ENCODE measurements around the gene BIRC5.
"Not testable (repeated sequence)": the region's sequence is repeated elsewhere in the genome, so short reads cannot be mapped to it uniquely, and the experiment has no call there.

The BIRC5 gene

DNA sequence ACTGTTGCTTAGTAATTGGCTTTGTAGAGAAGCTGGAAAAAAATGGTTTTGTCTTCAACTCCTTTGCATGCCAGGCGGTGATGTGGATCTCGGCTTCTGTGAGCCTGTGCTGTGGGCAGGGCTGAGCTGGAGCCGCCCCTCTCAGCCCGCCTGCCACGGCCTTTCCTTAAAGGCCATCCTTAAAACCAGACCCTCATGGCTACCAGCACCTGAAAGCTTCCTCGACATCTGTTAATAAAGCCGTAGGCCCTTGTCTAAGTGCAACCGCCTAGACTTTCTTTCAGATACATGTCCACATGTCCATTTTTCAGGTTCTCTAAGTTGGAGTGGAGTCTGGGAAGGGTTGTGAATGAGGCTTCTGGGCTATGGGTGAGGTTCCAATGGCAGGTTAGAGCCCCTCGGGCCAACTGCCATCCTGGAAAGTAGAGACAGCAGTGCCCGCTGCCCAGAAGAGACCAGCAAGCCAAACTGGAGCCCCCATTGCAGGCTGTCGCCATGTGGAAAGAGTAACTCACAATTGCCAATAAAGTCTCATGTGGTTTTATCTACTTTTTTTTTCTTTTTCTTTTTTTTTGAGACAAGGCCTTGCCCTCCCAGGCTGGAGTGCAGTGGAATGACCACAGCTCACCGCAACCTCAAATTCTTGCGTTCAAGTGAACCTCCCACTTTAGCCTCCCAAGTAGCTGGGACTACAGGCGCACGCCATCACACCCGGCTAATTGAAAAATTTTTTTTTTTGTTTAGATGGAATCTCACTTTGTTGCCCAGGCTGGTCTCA is 11.2 kb downstream of the BIRC5 start:
- DNase-seq (ENCODE audit: low spot score) = no peak

DNA sequence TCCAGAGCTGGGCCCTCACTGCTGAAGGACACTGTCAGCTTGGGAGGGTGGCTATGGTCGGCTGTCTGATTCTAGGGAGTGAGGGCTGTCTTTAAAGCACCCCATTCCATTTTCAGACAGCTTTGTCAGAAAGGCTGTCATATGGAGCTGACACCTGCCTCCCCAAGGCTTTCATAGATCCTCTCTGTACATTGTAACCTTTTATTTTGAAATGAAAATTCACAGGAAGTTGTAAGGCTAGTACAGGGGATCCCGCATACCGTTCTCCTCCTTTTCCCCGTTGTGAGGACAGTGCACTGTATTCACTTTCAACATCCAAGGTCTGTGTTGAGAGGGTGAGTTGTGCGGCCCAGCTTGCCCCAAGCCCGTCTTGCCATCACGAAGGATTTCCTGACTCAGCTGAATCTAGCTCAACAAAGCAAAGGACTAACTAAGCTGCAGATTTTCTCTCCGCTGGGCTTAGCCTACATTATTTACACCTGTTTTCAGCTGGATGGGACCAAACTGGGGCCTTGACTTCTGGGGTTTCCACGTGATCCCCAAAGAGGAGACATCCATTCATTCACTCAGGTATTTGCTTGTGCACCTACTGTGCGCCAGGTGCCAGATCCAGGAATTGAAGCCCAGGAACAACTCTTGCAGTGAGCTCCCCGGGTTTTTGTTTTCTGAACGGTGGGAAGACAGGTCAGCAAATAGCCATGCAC is 12.2 kb downstream of the BIRC5 start:
- DNase-seq (ENCODE audit: low spot score) = no peak

DNA sequence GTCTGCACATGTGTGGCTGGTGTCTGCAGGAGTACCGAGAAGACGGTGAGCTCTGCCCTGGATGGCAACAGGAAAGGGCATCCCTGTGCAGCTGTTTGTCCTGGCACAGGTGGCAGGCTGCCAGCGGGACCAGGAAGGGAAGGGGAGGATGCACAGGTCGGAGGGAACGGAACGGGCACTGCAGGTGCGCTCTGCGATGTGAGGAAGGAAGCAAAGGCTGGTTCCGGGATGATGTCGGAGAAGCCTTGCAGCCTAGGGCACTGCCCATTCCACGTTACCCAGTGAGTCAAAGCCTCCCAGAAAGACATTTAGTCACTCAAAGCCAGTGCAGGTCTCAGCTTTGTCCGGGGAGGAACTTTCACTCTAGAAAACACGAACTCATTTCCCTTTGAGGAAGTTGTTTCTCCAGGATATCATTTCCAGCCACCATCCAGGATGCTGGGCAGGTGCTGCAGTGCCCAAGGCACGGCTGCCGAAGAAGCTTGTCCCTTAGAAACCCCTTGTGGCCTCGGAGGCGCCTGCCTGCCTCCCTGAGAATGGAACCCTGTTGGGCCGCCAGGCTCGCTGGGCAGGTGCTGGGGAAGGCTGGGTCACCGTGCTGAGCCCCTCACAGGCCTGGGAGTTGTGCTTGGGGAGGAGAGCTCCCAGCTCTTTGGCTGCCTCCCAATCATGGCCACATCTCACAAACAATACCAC is 12.9 kb downstream of the BIRC5 start:
- DNase-seq (ENCODE audit: low spot score) = no peak

DNA sequence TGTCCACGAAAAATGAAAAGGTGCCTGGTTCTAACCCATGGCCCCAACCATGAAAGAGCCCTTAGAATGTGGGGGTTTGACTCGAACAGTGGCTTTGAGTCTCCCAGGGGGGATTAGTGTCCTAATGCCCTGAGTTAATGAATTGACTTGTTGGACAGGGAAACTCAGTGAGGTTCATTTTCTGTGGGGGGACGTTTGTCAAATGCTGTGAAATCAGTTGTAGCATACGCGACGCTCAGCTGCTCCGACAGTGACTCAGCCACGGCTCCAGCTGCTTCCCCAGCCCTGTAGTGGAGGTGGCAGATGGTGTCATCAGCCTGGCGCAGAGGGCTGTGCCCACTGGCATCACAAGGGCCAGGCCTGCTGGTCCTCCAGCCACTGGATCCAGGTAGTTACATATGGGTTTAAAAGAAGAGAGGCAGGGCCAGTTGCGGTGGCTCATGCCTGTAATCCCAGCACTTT is 13.4 kb downstream of the BIRC5 start:
- DNase-seq (ENCODE audit: low spot score) = peak; percentile 91

DNA sequence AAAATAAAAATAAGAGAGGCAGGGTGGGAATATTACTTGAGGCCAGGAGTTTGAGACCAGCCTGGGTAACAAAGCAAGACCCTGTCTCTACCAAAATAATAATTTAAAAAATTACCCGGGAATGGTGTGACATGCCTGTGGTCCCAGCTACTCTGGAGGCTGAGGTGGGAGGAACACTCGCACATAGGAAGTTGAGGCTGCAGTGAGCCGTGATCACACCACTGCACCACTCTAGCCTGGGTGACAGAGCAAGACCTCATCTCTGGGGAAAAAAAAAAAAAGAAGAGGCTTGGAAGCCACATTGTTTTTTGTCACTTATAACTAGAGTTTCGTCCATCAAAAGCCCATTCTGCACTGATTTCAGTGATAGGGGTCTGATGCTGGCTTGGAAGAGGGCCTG is 14.1 kb downstream of the BIRC5 start:
- DNase-seq (ENCODE audit: low spot score) = no peak

DNA sequence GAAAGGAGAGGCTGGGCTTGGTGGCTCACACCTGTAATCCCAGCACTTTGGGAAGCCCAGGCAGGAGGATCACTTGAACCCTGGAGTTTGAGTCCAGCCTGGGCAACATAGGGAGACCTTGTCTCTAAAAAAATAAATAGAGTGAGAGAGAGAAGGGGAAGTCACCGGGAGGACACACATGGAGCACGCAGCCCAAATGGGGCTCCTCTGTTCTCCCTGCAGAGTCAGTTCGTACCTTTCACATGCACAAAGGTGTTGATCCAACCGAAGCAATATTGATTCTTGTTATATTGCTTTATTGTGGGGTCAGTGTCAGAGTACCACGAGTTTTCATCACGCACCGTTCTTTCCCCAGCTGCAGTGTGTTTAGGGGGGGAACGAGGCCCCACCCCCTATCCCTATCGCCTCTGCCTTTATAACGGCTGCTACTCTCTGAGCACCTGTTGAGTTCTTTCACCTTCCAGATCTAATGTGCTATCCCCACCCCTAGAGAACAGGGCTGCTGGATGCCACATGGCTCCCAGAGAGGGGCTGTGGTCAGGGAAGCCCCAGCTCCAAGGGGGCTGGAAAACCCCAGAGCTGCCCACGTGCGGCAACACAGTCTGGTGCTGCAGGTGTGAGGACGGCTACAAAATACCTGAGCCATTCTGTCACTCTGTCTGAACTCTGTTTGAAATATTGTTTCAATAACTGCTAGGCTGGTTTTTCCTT is 16.4 kb downstream of the BIRC5 start:
- DNase-seq (ENCODE audit: low spot score) = no peak

DNA sequence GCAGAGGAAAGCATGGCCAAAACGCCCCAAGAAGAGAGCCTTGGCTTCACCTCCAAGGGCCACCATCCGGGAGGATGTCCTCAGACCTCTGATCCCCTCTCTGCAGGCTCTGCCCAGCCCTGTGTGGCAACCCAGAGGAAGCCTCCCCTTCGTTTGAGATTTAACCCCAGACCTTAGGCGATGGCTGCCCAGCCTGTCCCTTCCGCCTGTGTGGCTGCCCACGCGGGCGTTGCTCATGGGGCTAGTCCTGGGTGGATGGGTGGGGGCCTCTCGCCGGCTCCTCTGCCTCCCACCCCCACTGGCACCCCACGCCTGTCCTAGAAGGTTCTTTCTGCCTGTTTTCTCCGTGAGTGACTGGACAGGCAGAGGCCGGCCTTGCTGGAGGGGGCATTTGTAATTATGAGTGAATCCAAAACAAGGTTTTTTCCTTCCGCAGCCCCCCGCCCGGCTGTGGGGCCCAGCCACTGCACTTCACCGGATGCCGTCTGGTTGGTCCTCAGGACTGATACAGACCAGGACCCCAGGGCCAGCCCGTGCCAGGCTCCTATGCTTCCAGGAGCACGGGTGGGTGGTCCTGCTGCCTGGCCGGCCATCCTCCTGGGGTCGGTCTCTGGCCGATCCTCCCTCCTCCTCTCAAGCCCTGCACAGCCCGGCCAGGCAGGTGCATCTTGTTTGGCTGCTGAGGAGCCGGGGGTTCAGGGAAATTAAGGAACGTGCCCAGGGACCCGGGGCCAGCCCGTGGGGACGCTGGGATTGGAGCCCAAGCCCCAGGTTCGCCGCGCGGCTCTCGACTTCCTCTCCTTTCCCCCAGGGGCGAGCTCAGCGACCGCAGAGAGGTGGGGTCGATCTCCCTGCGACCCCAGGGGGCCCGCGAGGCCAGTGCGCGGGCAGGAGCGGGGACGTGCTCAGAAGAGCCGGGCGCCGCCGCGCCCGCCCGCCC is 17.2 kb downstream of the BIRC5 start, which contains the start of gene TMEM235:
TSS of gene TMEM235 (plus strand) at position 636 of the 940 bp plus-strand sequence. CDS start 393 bp downstream, outside the sequence.
- DNase-seq (ENCODE audit: low spot score) = no peak

DNA sequence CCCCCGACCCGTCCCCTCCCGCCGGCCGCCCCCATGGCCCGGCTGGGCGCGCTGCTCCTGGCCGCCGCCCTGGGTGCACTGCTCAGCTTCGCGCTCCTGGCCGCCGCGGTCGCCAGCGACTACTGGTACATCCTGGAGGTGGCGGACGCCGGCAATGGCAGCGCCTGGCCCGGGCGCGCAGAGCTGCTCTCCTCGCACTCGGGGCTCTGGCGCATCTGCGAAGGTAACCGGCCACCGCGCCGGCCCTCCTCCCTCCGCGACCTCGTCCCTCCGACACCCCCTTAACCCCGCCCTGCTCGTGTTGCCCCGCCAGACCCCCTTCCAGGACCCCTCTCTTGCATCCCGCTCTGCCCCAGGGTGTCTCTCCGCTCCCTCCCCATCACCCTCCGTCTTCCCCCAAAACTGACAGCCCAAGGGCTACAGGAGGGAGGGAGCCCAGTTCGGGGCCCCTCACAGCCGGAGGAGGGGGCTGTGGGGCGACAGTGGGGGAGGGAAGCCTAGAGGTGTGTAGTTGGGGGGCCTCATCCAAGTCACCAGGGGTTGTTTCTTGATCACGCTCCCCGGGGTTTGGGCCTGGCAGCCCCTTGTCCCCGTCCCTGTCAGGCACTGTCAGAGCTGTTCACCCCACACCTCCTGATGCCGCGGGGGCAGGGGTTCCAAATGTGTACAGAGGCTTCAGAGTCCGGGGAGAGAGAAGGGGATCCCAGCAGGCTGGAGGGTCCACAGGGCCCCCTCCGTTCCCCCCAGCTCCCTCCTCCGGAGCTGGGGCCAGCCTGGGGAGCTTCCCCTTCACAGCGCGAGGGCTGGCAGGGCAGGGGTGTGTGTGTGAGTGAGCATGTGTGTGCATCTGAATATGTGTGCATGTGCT is 18.2 kb downstream of the BIRC5 start:
- no peak for DNase-seq (ENCODE audit: low spot score)

DNA sequence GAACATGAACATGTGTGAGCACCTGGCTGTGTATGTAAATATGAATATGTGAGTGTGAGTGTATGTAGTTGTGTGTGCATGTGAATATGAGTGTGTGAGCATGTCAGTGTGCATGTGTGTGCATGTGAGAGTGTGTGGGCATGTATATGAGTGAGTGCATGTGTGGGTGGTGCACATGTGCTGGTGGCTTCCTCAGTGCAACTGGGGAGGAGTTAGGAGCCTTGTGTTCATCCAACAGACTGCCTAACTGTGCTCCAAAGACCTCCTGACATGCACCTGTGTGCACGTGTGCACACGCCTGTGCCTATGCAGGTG is 18.8 kb downstream of the BIRC5 start:
- no peak for DNase-seq (ENCODE audit: low spot score)

DNA sequence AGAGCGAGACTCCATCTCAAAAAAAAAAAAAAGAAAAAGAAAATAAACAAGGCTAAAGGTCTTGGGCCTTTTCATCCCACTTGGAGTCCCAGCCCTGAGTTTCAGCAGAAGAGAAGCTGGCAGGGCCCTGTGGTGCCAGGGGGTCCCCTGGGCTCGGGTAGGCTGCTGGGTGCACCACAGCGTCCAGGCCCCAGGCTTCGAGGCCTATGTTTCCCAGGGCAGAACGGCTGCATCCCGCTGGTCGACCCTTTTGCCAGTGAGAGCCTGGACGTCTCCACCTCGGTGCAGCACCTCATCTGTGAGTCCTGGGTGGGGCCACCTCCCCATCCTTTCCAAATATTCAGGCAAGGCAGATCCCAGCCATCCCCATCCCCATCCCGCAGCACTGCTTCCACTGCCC is 19.6 kb downstream of the BIRC5 start:
- no peak for DNase-seq (ENCODE audit: low spot score)

DNA sequence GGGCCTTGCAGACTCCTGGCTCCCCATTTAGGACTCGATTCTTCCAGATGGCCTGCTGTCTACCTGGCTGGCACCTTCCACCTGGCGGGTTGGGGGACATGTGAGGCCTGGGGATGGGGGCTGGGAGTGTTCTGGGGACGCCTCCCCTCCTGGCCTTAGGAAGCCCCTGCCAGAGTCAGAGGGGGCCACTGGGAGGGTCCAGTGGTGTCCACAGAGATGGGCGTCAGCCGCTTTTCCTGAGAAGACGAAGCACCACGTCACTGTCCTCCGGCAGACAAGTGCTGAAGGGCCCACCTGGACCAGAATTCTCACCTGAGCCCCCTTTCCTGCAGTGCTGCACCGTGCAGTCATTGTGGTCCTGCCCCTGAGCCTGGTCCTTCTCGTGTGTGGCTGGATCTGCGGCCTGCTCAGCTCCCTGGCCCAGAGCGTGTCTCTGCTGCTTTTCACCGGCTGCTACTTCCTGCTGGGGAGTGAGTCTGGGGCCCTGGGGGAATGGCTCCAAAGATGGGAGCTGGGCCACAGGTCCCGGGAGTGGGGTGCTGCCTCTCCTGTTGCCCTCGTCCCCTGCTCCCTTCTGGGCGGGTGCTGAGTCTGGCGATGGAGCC is 20.3 kb downstream of the BIRC5 start:
- no peak for DNase-seq (ENCODE audit: low spot score)

DNA sequence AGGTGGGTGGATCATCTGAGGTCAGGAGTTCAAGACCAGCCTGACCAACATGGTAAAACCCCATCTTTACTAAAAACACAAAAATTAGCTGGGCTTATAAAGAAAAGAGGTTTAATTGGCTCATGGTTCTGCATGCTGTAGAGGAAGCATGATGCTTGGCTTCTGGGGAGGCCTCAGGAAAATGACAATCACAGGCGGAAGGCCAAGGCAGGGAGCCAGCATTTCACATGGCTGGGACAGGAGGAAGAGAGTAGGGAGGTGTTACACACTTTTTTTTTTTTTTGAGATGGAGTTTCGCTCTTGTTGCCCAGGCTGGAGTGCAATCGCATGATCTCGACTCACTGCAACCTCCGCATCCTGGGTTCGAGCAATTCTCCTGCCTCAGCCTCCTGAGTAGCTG is 21.0 kb downstream of the BIRC5 start:
- DNase-seq (ENCODE audit: low spot score) = not testable (repeated sequence)

DNA sequence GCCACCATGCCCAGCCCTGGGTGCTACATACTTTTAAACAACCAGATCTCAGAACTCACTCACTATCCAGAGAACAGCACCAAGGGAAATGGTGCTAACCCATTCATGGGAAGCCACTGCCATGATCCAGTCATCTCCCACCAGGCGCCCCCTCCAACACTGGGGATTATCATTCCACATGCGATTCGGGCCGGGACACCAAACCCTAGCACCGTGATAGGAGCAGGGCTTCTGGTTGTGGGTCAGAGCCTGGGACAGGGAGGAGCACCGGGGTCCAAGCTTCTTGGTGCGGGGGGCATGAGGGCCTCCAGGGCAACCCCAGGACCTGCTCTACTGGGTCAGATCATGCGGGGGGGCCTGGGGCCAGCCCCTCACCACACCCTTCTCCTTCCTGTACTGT is 21.8 kb downstream of the BIRC5 start:
- no peak for DNase-seq (ENCODE audit: low spot score)

DNA sequence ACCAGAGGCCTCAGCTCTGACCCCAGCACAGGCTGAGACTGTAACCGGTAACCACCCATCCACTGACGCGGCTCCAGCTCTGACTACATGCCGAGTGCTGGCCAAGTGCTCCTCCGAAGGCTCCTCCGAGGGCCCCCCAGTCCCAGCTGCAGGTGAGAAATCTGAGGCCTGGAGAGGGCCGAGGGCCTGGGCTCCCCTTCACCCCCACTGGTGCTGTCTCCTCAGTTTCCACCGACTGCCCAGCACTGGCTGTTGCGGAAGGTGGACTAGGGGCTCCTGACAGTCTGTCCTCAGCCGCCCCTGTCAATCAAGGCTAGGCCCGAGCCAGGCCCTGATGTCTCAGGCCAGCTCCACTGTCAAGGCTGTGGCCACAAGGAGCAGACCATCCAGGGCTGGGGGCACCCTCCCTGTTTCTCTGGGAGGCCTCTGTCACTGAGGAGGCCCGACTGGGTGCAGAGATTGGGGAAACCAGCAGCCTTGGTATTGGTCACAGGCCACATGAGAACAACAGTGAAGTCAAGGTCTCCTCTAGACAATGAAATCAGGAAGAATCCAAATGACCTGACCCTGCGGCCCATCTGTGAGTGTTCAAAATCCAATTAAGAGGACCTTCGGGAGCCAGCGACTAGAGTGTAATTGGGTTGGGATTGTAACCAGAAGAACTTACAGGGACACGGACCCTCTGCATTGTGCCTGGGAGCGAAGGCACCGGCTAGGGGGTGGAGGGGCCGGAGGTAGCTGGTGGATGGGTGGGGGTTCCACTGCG is 22.5 kb downstream of the BIRC5 start:
- no peak for DNase-seq (ENCODE audit: low spot score)

DNA sequence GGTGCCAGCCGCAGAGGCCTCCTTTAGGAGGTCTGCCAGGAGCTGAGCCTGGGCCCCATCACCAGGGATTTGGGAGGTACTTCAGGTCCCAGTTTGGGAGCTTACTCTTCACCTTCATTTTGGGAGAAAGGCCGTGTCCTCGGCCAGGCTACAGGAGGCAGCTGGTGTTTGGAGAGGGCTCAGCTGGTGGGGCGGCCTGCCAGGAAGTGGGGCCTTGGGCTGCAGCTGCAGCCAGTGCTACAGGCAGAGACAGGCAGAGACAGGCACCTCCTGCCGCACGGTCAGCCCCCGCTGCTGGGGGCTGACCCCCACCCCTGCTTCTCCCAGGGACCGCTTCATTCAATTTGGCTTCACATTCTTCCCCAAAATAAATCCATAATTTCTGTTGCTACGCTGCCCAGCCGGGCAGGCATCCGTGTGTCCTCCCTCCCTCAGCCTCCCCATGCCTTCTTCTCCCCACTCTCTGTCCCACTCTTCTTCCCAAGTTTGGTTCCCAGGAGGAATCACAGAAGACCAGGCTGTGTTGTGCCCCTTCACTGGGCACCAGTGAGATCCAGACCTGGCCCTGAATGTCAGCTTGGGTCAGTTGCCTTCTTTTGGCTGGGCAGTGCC is 23.5 kb downstream of the BIRC5 start:
- DNase-seq (ENCODE audit: low spot score) = no peak

DNA sequence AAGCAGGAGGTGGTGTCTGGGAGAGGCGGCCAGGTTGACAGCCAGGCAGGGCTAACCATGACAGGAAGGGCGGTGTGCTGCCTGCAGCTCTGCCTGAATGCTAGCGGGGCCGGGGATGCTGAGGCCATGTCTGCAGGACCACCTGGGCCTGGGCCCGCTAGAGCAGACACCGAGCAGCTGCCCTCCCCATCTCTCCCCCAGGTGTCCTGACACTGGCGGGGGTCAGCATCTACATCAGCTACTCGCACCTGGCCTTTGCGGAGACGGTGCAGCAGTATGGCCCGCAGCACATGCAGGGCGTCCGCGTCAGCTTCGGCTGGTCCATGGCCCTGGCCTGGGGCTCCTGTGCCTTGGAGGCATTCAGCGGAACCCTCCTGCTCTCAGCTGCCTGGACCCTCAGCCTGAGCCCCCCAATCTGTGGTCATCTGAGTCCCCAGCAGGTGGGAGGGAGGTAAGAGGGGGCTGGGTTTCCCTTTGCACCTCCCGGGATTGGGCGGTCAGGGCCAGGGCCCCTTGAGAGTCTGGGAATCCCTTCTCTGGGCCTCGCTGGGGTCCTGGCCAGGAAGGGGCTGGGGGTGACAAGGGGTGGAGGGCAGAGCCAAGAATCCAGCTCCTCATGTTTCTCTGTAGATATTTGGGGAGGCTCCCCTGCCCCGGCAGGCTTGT is 24.9 kb downstream of the BIRC5 start:
- DNase-seq (ENCODE audit: low spot score) = no peak

DNA sequence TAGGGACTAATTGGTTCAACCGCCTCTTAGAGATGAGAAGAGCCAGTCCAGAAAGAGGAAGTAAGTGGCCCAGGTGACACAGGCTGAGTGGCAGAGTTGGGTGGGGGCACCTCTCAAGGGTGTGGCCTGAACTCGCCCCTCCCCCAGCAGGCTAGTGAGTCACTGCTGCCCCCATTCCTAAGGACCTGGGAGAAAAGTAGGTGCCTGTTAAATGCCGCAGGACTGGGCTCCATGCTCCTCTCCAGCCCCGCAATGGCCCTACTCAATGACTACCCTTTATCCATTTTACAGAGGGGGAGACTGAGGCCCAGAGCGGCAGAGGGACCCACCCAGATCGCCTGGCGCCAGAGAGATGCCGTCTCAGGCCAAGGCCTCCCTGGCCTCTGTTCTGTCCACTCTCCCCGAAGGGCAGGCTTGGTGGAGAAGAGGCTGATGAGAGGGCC is 25.5 kb downstream of the BIRC5 start:
- no peak for DNase-seq (ENCODE audit: low spot score)
